DMS153 (cell line): Measurements from ENCODE around the gene NANOGP8.
A peak's percentile ranks its signal among the peaks of the same experiment; 100 is the strongest.
"Not testable (repeated sequence)": the region's sequence is repeated elsewhere in the genome, so short reads cannot be mapped to it uniquely, and the experiment has no call there.

ENCODE experiments used
- DNase-seq: peaks from one replicate; lab custom pipeline; 2025; lab: John Stamatoyannopoulos, UW

The NANOGP8 gene

DNA sequence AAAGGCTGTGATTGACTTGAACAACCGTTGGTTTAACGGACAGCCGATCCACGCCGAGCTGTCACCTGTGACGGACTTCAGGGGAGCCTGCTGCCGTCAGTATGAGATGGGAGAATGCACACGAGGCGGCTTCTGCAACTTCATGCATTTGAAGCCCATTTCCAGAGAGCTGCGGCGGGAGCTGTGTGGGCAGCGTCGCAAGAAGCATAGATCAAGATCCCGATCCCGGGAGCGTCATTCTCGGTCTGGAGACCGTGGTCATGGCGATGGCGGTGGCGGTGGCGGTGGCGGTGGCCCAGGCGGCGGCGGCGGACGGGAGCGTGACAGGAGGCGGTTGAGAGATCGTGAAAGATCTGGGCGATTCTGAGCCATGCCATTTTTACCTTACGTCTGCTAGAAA, 7.8 kb upstream of the NANOGP8 start:
- no peak for DNase-seq

DNA sequence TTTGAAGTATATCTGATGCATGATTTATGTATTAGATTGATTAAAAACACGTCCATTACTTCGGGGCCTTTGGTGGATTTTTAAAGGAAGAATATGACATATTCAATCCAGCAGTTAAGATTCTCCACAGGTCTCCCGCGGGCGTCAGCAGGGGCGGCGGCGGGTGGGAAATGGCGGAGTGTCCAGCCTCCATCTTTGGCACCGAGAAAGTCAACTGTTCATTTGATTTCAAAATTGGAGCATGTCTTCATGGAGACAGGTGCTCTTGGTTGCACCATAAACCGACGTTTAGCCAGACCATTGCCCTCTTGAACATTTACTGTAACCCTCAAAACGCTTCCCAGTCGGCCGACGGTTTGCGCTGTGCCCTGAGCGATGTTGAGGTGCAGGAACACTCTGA, 7.2 kb upstream of the NANOGP8 start:
- DNase-seq: no peak

DNA sequence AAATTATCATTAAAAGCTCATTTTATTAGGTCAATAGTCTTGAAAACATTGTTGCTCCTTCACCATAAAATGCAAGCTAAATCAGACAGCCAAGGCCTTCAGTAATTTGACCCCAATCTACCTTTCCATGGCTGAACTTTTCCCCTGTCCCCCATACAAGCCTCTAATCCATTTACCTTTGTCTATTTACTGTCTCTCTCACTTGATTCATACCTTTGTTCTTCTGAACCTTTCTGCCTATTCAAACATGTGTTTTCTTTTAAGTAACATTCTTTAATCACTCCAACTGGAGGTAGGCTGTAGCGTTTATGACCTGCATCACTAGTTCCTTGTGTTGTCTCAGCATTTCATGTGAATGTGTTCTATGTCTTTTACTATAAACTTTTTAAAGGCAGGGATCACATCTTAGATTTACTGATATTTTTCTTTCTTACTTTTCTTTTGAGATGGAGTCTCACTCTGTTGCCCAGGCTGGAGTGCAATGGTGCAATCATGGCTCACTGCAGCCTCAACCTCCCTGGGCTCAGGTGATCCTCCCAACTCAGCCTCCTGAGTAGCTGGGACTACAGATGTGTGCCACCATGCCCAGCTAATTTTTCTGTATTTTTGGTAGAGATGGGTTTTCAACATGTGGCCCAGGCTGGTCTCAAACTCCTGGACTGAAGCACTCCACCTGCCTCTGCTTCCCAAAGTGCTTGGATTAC, 5.2 kb upstream of the NANOGP8 start:
- DNase-seq: no peak

DNA sequence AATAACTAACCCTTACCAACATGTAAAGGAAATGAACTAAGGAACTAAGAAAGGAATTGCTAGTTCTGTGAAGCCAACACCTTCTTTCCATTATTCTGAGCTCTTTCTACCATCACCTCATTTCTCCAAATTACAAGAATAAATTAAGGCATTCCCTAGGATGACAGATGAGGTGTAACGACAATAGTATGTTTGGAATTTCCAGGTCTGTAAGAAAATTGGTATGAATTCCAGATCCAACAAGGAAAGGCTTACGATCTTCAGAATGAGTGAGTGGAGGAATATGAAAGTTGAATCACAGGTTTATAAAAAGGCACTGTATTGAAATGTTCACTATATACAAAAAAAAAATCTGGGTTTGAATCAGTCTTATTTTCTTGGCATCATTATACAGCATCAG, 4.5 kb upstream of the NANOGP8 start:
- DNase-seq: no peak

DNA sequence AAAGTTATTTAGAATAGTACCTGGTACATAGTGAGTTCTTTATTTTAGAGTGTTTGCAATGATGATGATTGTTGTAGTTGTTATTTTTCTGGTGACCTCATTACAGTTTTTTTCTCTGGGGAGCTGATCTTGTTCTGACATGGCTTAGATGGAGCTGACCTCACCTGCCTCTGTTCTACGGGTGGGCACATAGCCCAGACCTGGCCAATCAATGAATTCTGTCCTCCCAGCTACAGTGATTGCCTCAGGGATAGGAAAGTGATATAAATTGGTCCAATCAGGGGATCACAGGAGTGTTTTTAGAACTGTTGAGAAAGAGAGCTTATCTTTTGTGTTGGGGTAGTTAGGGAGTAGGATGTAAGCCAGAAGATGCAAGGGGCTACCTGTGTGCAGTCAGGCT, 3.2 kb upstream of the NANOGP8 start:
- DNase-seq: no peak

DNA sequence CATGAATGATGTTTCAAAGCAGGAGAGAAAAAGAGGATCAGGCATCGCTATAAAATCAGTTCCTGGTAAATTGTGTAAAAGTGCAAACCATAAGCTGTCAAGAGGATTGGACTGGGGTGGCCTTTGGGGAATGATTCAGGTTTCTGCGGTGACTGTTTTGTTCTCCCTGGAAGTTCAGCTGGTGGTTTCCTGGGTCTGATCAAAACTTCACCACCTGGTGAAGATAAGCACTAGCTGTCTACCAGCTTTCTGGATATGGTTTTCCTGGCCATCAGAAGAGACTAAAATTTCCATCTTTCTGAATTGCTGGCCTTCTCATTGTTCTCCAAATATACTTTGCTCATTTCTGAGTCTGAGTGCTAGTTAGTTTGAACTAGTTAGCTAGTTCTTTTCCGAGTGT, 2.7 kb upstream of the NANOGP8 start:
- DNase-seq: no peak

DNA sequence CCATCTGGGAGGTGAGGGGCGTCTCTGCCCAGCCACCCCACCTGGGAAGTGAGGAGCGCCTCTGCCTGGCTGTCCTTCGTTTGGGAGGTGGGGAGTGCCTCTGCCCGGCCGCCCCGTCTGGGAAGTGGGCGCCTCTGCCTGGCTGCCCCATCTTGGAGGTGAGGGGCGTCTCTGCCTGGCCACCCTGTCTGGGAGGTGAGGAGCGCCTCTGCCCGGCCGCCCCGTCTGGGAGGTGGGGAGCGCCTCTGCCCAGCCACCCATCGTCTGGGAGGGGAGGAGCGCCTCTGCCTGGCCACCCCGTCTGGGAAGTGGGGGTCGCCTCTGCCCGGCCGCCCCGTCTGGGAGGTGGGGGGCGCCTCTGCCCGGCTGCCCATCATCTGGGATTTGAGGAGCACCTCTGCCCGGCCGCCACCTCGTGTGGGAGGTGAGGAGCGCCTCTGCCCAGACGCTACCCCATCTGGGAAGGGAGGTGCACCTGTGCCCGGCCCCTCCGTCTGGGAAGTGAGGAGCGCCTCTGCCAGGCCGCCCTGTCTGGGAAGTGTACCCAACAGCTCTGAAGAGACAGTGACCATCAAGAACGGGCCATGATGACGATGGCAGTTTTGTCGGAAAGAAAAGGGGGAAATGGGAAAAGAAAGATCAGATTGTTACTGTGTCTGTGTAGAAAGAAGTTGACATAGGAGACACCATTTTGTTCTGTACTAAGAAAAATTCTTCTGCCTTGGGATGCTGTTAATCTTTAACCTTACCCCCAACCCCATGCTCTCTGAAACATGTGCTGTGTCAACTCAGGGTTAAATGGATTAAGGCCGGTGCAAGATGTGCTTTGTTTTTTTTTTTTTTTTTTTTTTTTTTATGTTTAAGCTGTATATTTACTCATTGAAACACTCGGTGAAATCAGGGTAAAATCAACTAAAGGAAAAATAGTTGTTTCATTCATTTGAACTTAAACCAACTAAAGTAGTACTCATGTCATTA, 2.4 kb downstream of the NANOGP8 start:
- DNase-seq: not testable (repeated sequence)

DNA sequence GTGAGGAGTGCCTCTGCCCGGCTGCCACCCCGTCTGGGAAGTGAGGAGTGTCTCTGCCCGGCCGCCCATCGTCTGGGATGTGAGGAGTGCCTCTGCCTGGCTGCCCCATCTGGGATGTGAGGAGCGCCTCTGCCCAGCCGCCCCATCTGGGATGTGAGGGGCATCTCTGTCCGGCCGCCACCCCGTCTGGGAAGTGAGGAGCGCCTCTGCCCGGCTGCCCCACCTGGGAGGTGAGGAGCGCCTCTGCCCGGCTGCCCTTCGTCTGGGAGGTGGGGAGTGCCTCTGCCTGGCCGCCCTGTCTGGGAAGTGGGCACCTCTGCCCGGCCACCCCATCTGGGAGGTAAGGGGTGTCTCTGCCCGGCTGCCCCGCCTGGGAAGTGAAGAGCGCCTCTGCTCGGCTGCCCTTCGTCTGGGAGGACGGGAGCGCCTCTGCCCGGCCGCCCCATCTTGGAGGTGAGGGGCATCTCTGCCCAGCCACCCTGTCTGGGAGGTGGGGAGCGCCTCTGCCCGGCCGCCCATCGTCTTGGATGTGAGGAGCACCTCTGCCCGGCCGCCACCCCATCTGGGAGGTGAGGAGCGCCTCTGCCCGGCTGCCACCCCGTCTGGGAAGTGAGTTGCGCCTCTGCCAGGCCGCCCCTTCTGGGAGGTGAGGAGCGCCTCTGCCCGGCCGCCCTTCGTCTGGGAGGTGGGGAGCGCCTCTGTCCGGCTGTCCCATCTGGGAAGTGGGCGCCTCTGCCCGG, 3.3 kb downstream of the NANOGP8 start:
- DNase-seq: not testable (repeated sequence)

DNA sequence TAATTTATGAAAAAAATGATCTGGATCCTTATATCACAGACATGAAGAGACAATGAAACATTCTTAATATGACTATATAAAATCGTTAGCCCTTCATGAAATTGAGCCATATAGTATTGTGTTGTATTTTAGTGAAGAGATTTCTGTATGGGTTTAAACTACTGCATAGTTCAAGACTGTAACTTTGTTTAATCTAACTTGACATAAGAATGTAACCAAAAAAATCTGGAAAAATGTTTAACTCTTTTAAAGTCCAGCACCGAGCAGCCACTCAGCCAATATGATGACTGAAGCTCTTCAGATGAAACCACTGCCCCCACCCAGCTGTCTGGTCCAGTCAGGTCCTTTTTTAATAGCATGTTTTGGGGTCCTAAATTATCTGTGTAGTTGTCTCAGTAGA, 4.9 kb downstream of the NANOGP8 start:
- DNase-seq: no peak

DNA sequence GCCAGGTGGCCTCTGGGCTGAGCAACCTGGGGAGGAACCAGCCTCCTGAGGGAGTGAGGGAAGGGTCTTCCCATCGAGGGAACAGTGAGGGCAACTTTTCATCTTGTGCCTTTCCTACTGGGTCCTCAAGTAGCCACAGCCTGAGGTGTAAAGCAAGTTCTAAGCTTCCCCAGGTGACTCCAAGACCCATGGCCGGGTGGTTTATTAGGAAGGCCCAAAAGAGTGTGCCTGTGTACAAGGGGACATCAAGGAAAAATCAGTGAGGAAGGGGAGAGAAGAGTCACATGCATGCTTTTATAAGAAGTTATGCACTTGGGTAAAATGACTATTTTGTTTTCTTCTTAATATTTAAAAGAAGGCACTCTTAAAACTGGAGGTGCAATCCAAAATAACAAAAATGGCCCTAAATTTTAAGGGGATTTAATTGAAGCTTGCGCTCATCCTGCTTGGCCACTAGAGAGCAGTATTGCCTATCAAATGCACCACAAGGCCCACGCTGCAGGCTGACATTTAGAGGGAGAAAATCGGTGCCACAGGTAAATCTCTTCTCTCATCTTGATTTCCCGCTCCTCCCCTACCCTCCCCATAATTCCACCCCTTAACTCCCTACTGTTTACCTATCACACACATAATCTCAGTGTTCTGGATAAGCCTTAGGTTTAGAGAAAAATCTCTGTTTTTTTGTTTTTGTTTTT, 6.7 kb downstream of the NANOGP8 start:
- peak; percentile 0 for DNase-seq

DNA sequence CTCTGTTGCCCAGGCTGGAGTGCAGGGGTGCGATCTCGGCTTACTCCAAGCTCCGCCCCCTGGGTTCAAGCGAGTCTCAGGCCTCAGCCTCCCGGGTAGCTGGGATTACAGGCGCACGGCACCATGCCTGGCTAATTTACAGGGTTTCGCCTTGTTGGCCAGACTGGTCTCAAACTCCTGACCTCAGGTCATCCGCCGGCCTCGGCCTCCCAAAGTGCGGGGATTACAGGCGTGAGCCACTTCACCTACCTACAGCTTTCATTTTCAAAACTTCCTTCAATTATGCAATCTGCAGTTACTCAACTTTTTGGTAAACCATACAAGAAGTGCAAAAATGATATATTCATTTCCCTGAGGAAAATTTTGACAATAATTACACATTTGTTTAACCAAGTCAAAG, 14.0 kb downstream of the NANOGP8 start:
- no peak for DNase-seq

DNA sequence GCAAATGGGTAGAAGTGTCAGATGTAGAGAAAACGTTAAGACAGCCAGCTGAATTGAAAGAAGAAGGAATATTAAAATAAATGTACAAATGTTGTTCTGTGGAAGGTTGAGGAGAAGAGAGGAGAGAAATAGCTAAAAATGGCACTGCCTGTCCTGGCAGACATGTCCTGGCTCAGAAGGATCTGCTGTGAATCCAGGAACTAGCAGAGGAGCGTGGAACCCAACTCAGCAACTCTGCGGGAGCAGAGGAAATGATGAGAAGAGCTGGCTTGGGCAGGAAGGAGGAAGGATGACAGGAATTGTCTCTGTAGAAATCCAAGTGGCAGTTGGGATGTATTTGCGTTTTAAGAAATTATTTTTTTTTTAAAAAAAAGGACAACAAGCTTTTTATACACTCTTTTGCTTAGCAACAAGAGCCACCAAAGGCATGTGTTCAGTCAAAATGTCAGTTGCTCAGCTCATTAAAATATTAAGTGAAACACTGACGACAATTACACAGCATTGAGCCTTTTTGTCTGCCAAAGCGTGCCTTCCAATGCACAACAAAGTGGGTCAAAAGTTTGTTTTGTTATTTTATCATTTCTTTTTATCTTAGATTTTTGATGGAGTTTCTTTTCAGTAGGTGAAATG, 16.1 kb downstream of the NANOGP8 start:
- DNase-seq: no peak

DNA sequence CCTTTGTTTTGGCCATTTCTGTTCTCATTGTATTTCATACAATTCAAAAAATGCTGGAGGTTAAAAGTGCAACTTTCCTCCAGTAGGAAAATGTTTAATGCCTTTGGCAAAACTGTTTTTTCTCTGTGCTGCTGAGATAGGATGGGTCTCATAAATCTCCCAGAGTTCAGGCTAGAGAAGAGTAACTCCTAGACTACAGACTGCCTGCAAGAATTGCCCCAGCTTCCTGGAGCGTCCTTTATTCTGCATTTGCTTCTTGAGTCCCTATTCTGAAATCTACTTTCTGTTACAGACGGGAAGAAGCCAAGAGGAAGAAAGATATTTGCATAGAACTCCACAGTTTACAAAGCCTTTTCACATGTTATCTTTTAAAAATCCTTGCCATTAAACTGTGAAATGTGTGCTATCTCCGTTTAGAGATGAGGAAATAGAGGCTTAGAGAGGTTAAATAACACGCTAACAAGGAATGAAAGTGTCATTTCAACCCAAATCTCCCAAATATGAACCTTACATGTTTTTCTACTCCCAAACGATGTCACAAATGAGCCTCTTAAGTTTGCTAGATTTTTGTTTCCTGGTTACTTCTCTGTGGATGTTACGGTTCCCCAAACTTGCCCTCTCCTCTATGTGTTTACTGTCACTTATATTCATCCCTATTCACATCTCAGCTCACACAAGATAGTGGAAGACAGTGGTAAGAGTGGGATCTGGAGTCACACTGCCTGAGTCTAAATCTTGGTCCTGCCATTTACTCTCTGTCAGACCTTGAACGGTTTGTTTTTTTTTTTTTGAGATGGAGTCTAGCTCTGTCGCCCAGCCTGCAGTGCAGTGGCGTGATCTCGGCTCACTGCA, 17.4 kb downstream of the NANOGP8 start:
- DNase-seq: no peak

DNA sequence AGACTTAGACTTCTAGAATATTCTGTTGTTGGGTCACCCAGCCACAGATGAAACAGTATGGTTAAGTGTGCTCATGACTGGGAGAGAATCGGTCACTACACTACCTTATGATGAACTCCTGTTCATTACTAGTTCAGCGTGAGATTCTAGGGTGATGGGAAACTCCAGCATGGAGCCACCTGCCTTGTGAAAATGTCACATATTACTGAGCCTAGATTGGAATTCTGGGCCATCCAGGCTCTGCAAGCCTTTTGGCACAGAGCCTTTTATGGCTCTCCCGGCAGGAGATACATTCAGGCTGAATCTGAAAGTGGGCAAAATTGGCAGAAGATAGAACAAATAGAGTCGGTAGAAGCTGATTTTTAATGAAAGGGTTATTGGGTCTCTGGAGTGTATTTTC, 19.0 kb downstream of the NANOGP8 start:
- no peak for DNase-seq

DNA sequence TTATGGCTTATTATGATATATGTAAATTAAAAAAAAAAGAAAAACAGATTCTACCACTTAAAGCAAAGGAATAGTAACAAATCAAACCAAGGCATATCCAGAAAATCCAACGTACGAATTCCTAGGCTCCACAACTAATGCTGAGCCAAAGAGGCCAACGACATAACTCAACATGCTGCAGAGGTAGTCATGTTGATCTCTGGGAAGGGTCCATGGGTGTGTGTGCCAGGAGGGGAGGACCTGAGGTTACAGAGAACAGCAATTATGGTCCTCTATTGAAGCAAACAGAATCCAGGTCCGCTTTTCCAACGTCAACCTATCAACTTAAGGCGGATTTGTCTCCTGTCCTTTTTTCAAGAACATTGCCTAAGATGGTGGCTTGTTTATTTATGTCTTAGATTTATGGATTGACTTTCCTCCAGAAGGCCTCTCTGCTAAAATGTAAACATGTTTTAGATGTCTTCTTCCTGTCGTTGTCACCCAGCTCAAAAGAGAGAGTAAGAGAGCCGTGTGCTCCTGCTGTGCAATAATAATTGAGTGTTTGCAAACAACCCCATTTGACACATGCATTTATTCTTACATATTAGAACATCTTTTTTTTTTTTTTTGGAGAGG, 20.4 kb downstream of the NANOGP8 start:
- DNase-seq: peak; percentile 0

DNA sequence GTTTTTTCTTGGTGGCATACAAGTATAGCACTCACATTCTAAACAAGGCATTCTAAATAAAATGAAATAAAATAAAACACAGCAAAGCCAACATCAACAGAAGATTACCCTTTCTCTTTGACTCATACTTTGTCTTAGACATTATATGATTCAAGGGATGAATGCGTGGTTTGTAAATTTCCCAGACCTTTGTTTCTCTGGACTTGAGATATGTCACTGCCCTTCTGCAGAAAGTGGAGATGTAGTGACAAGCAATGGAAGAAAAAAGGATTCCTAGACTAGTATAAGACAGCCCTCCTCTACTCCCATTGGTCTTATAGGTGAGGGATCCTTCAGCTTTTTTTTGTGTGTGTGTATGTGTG, 22.4 kb downstream of the NANOGP8 start:
- DNase-seq: no peak

DNA sequence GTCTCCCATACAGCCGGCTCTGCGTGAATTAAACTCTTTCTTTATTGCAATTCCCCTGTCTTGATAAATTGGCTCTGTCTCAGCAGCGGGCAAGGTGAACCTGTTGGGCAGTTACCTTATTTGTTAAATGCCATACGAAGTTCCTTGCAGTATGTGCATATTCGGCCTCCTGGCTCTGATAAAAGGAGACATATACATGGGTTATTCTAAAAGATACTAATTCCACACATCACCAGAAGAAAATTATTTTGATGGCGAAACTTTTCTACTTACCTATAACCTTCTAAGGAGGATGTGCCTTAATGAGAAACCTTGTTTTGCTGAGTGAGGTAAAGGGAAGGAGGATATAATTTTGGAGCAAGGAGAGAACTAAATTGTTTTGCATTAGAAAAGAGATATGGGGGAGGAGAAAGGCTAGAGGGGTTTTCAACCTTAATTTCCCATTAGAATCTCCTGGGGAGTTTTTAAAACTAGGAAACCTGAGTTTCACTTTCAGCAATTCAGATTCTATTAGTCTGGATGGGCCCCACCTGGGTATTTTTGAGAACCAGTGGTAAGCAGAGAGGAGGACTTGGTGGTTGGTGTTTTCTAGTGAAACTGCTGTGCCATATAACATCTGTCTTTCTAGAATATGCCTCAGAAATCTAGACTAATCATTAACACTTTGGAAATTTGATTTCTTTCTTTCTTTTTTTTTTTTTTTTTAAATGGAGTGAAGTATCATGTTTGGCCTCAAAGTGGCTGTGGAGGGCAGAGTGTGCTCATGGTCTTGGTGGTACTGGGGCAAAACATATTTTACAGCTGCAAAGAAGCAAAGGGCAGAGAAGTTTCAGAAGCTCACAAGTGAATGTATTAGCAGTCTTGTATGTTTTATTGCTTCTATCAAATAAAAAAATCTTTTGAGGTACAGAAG, 23.0 kb downstream of the NANOGP8 start:
- no peak for DNase-seq

DNA sequence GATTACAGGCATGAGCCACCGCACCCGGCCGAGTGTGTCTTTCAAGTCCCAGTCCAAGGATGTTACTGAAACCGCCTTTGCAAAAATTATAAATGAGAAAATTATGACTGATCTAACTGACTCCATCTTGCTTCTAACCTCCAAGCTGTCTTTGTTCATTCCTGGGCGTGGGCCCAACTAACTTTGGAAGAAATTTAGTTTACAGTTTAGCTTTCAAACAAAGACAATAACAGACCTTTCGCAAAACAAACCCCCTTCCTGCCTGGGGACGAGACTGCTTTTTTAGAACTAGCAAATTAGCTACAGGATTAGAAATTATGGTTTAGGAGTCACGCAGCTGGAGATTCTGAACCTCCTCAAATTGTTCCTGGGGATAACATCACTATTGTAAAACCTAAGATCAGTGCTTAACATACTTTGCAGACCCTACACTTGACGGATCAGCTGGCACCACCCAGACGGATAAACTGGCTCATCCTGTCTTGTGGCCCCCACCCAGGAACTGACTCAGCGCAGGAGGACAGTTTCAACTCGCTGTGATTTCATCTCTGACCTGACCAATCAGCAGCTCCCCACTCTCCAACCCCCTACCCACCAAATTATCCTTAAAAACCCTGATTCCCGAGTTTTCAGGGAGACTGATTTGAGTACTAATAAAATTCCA, 23.8 kb downstream of the NANOGP8 start:
- DNase-seq: no peak

DNA sequence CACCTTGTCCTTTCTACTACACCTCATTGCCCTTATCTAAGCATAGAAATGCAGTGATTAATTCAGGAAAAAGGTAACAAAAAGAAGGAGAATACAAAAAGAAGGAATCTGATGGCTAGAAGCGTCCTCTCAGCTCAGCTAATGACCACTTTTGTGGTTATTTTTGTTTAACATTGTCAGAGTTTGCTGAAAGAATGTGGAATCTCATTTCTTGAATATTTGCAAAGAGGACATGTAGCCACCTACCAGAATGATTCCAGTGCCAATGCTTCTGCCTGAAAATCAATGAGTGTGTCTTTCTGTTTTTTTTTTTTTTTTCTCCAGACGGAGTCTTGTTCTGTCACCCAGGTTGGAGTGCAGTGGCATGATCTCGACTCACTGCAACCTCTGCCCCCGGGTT, 24.5 kb downstream of the NANOGP8 start:
- no peak for DNase-seq
